HepG2 (cell line): ENCODE measurements around the gene GTF2H4. TPM values are rescaled to one million over a fixed set of nuclear protein-coding genes. Genes with fewer than 3 reads are reported as not detected.
A peak's percentile ranks its signal among the peaks of the same experiment; 100 is the strongest.

Source experiments
- AKNA ChIP-seq: sonication (generic); formaldehyde crosslinking; IDR thresholded peaks from 2 replicates; pipeline ENCODE4 v1.4.0; 2020; ENCODE audit warnings: missing genetic modification reagents, borderline replicate concordance
- HOMEZ ChIP-seq: IDR thresholded peaks from 2 replicates; pipeline ENCODE4 v1.6.1; 2016; ENCODE audit warnings: low read depth
- MLXIP ChIP-seq: sonication (generic); formaldehyde crosslinking; IDR thresholded peaks from 2 replicates; pipeline ENCODE4 v1.9.0; 2021; ENCODE audit warnings: missing genetic modification reagents, borderline replicate concordance
- NFAT5 ChIP-seq: sonication (generic); formaldehyde crosslinking; IDR thresholded peaks from 2 replicates; pipeline ENCODE4 v1.4.0; 2020; ENCODE audit warnings: missing genetic modification reagents
- TBX3 ChIP-seq: fragments of 450-650 bp; IDR thresholded peaks from 2 replicates; pipeline ENCODE4 v1.6.1; 2017; ENCODE audit warnings: antibody characterized with exemption, mild to moderate bottlenecking, inconsistent platforms, borderline replicate concordance
- TFE3 ChIP-seq: IDR thresholded peaks from 2 replicates; pipeline ENCODE4 v1.6.1; 2016
- ZNF576 ChIP-seq: sonication (generic); formaldehyde crosslinking; IDR thresholded peaks from 2 replicates; pipeline ENCODE4 v1.4.0; 2020; ENCODE audit warnings: mild to moderate bottlenecking, missing genetic modification reagents
- ZNF704 ChIP-seq: sonication (generic); formaldehyde crosslinking; IDR thresholded peaks from 2 replicates; pipeline ENCODE4 v1.8.1; 2023; ENCODE audit warnings: mild to moderate bottlenecking, inconsistent platforms, moderate library complexity, missing genetic modification reagents, borderline replicate concordance
- polyA plus RNA-seq, 8 experiments: library from polyadenylated mRNA; depleted of rRNA in 3 of 8; stranded (reverse) in 7 of 8; unstranded in 1 of 8; fragments of >200 nt; fragmentation: Illumina TruSeq in 4 of 8; extraction: Trizol in 4 of 8; gene quantifications; 2 replicates each; pipeline versions ENCODE4 v1.2.1 to v1.2.3, GENCODE V29; 2011 to 2016; ENCODE audit warnings: low read depth in 4 of 8, missing spikeins in 1 of 8, mixed read lengths in 1 of 8; ENCODE audit not compliant: insufficient read depth in 1 of 8
- total RNA-seq, 5 experiments: library from RNA; depleted of rRNA; stranded (reverse); fragments of >200 nt; fragmentation: Illumina TruSeq; extraction: Trizol; gene quantifications; 2 replicates each; pipeline ENCODE4 v1.2.3, GENCODE V29; 2016; ENCODE audit warnings: low read depth in 1 of 5

The GTF2H4 gene
- total and polyA plus RNA-seq, 2 of the 13 experiments (the other 11 are each of a cell fraction or from before 2014, with no cell fraction given): 15.9 to 49.3 TPM

- TF ChIP-seq NFAT5 (CRISPR knock-in tag): no peak
- no peak for TF ChIP-seq ZNF576 (CRISPR knock-in tag)
- TF ChIP-seq TFE3 (CRISPR knock-in tag): no peak
- peak; percentile 18; the same call in 1 of the 2 replicates for TF ChIP-seq TBX3
- no peak for TF ChIP-seq AKNA (CRISPR knock-in tag)
- 0 out of 2 replicates have a peak, but pooled peaks have one; percentile 53 for TF ChIP-seq ZNF704 (CRISPR knock-in tag)
- TF ChIP-seq MLXIP (CRISPR knock-in tag): no peak
- no peak for TF ChIP-seq HOMEZ (CRISPR knock-in tag)
Measured at GRCh38 chr6:30907758-30908591, at the start of gene GTF2H4 (continued).
